Measurements from ENCODE around the gene CORO7.

The CORO7 gene

GRCh38 chr16:4419402-4419959 is 3.1 kb upstream of the CORO7 start:
- H3K36me3 ChIP-seq (ENCODE audit: insufficient read depth, low read length) = no peaks in the 10 kb centered on the region

GRCh38 chr16:4415538-4416199 is 727 bp downstream of the CORO7 start:
- Histone ChIP-seq H3K27ac (no peak overlapping the region), H3K9ac (ENCODE audit: insufficient read length) (peak overlapping the region; percentile 68), H3K9me3 (ENCODE audit: low read depth, low read length) (no peaks in the 10 kb centered on the region), H3K36me3 (ENCODE audit: insufficient read depth, low read length) (no peaks in the 10 kb centered on the region), H3K4me3 (peak overlapping the region; percentile 79)
- no peak for DNase-seq (ENCODE audit: low read depth, low spot score)
- TF ChIP-seq EZH2 (IDR thresholded peaks at IDR 0.05) (no peak), POLR2AphosphoS5 (IDR thresholded peaks at IDR 0.05; ENCODE audit: borderline replicate concordance, low read depth, low read length) (no peak), FOXP2 (optimal IDR thresholded peaks at IDR 0.05; ENCODE audit: control extremely low read depth, extremely low read length, insufficient read depth) (no peak)

More at GRCh38 chr16:4419402-4419959, 3.1 kb upstream of the CORO7 start:
- no peak for TF ChIP-seq EZH2 (IDR thresholded peaks at IDR 0.05)
- no peak for TF ChIP-seq POLR2AphosphoS5 (IDR thresholded peaks at IDR 0.05; ENCODE audit: borderline replicate concordance, low read depth, low read length)
- no peak for TF ChIP-seq FOXP2 (optimal IDR thresholded peaks at IDR 0.05; ENCODE audit: control extremely low read depth, extremely low read length, insufficient read depth)
- Histone ChIP-seq H3K9me3 (ENCODE audit: low read depth, low read length) (no peaks in the 10 kb centered on the region), H3K27ac (no peak overlapping the region), H3K4me3 (no peak overlapping the region), H3K9ac (ENCODE audit: insufficient read length) (no peak overlapping the region)
- DNase-seq (ENCODE audit: low read depth, low spot score) = no peak

- Histone ChIP-seq H3K36me3 (ENCODE audit: insufficient read depth, low read length) (no peaks in the 10 kb centered on the region), H3K27ac (no peak overlapping the region), H3K9me3 (ENCODE audit: low read depth, low read length) (no peaks in the 10 kb centered on the region), H3K4me3 (no peak overlapping the region), H3K9ac (ENCODE audit: insufficient read length) (no peak overlapping the region)
- DNase-seq (ENCODE audit: low read depth, low spot score) = no peak
- TF ChIP-seq POLR2AphosphoS5 (IDR thresholded peaks at IDR 0.05; ENCODE audit: borderline replicate concordance, low read depth, low read length) = no peak
- no peak for TF ChIP-seq EZH2 (IDR thresholded peaks at IDR 0.05)
Measured at GRCh38 chr16:4414187-4414917, 2.0 kb downstream of the CORO7 start.

- H3K4me3 ChIP-seq = no peak overlapping the region
- no peaks in the 10 kb centered on the region for H3K9me3 ChIP-seq (ENCODE audit: low read depth, low read length)
- H3K36me3 ChIP-seq (ENCODE audit: insufficient read depth, low read length) = no peaks in the 10 kb centered on the region
- TF ChIP-seq FOXP2 (optimal IDR thresholded peaks at IDR 0.05; ENCODE audit: control extremely low read depth, extremely low read length, insufficient read depth) = no peak
- no peak for TF ChIP-seq EZH2 (IDR thresholded peaks at IDR 0.05)
- no peak for TF ChIP-seq POLR2AphosphoS5 (IDR thresholded peaks at IDR 0.05; ENCODE audit: borderline replicate concordance, low read depth, low read length)
- no peak overlapping the region for H3K27ac ChIP-seq
- DNase-seq (ENCODE audit: low read depth, low spot score) = no peak
- no peak overlapping the region for H3K9ac ChIP-seq (ENCODE audit: insufficient read length)
Measured at GRCh38 chr16:4412854-4413253, 3.5 kb downstream of the CORO7 start.

GRCh38 chr16:4412159-4412558 is 4.2 kb downstream of the CORO7 start:
- no peaks in the 10 kb centered on the region for H3K36me3 ChIP-seq (ENCODE audit: insufficient read depth, low read length)
- no peaks in the 10 kb centered on the region for H3K9me3 ChIP-seq (ENCODE audit: low read depth, low read length)
- TF ChIP-seq EZH2 (IDR thresholded peaks at IDR 0.05) (no peak), FOXP2 (optimal IDR thresholded peaks at IDR 0.05; ENCODE audit: control extremely low read depth, extremely low read length, insufficient read depth) (no peak), POLR2AphosphoS5 (IDR thresholded peaks at IDR 0.05; ENCODE audit: borderline replicate concordance, low read depth, low read length) (no peak)
- H3K4me3 ChIP-seq = no peak overlapping the region
- H3K27ac ChIP-seq = no peak overlapping the region
- H3K9ac ChIP-seq (ENCODE audit: insufficient read length) = no peak overlapping the region
- no peak for DNase-seq (ENCODE audit: low read depth, low spot score)

GRCh38 chr16:4411684-4412083 is 4.7 kb downstream of the CORO7 start:
- H3K36me3 ChIP-seq (ENCODE audit: insufficient read depth, low read length) = no peaks in the 10 kb centered on the region

GRCh38 chr16:4410335-4411075 is 5.9 kb downstream of the CORO7 start:
- peak overlapping the region; percentile 9 for H3K9ac ChIP-seq (ENCODE audit: insufficient read length)
- H3K36me3 ChIP-seq (ENCODE audit: insufficient read depth, low read length) = no peaks in the 10 kb centered on the region
- TF ChIP-seq EZH2 (IDR thresholded peaks at IDR 0.05) = no peak
- TF ChIP-seq FOXP2 (optimal IDR thresholded peaks at IDR 0.05; ENCODE audit: control extremely low read depth, extremely low read length, insufficient read depth) = no peak
- TF ChIP-seq POLR2AphosphoS5 (IDR thresholded peaks at IDR 0.05; ENCODE audit: borderline replicate concordance, low read depth, low read length) = no peak
- H3K4me3 ChIP-seq = no peak overlapping the region
- H3K27ac ChIP-seq = no peak overlapping the region
- no peaks in the 10 kb centered on the region for H3K9me3 ChIP-seq (ENCODE audit: low read depth, low read length)
- DNase-seq (ENCODE audit: low read depth, low spot score) = no peak

More at GRCh38 chr16:4411684-4412083, 4.7 kb downstream of the CORO7 start:
- Histone ChIP-seq H3K9me3 (ENCODE audit: low read depth, low read length) (no peaks in the 10 kb centered on the region), H3K9ac (ENCODE audit: insufficient read length) (no peak overlapping the region), H3K4me3 (no peak overlapping the region), H3K27ac (no peak overlapping the region)
- no peak for DNase-seq (ENCODE audit: low read depth, low spot score)
- TF ChIP-seq FOXP2 (optimal IDR thresholded peaks at IDR 0.05; ENCODE audit: control extremely low read depth, extremely low read length, insufficient read depth) (no peak), POLR2AphosphoS5 (IDR thresholded peaks at IDR 0.05; ENCODE audit: borderline replicate concordance, low read depth, low read length) (no peak)

Measured in SK-N-MC (cell line).